Left hindlimb (tissue), 1 donor: ENCODE results near the gene LRRFIP2.
"Not testable (repeated sequence)": the region's sequence is repeated elsewhere in the genome, so short reads cannot be mapped to it uniquely, and the experiment has no call there.

Source experiments
- DNase-seq: peaks from one replicate; pipeline ENCODE4 v3.0.0-alpha.2; 2018

Gene LRRFIP2

DNA sequence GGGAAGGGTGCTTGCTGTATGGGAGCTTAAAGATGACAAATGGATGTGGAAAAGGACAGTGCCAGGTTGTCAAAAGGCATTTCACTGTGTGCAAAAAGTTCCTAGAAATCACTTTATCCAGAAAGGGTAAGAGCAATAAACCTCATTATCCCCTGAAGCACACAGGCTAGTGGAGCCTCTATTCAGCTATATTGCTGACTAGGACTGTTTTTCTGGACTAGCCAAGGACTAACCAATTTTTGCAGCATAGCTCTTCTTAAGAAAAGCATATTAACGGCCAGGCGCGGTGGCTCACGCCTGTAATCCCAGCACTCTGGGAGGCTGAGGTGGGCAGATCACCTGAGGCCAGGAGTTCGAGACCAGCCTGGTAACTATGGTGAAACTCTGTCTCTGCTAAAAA is 116.3 kb downstream of the LRRFIP2 start:
- DNase-seq = no peak

DNA sequence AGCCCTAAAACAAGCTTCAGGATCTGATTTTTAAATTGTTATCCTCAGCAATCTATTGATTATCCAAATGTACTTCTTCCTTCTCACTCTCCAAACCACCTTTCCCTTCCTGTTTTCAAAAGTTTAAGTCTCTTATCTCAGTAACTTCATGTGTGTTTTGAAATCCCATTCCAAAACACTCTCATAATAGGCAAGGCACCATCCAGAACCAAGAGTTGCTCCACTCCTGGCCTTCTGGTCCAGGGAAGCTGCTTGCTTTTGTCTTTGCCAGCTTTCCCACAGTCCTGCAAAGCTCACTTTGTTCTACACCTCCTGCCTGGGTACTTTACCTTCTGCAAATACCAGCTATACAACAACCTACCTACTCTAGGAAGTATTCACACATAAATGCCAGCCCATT is 117.6 kb downstream of the LRRFIP2 start:
- no peak for DNase-seq

DNA sequence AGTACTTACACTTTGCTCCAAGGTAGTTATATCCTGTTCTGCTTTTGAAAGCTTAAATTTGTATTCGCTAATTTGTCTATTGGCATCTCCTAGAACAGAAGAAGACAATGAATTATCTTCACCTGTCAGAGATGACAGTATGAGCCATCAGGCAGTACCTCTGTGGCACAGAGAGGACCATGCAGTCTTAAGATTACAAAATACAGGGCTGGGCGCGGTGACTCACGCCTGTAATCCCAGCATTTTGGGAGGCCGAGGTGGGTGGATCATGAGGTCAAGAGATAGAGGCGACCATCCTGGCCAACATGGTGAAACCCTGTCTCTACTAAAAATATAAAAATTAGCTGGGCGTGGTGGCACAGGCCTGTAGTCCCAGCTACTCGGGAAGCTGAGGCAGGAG is 119.3 kb downstream of the LRRFIP2 start:
- not testable (repeated sequence) for DNase-seq

DNA sequence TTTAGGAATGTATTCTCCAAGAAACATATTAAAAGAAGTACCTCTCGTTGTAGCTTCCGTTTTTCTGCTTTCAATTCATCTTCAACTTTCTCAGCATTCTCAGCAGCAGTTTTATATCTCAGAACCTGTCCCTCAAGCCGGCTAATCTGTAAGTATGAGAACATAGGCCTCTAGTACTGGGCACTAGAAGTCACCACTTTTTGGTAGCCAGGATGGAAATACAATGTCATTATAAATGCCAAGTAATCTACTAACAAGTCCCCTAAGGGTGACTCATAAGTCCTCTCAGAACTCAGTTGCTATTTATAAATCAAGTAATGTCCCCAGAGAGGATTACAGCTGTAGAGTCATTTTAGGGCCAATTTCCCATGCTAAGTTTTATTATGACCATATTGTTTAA is 120.0 kb downstream of the LRRFIP2 start:
- DNase-seq = no peak

DNA sequence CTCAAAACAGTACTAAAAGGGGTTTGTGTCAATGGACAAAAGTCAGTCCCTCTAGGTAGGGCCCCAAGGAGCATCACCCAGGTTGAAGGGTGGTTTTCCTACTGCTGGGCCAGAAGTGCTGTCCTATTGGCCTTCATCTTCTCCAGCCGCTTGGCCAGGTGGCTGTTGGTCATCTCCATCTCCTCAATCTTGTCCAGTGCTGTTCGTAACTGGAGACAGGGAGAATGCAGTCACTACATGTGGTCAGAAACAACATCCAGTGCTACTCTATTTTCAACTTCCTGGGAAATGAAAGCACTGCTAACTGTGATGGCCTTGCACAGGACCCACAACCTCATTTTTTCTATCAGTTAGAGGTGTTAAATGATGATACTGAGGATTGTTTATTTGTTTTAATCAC is 120.6 kb downstream of the LRRFIP2 start:
- DNase-seq = no peak

DNA sequence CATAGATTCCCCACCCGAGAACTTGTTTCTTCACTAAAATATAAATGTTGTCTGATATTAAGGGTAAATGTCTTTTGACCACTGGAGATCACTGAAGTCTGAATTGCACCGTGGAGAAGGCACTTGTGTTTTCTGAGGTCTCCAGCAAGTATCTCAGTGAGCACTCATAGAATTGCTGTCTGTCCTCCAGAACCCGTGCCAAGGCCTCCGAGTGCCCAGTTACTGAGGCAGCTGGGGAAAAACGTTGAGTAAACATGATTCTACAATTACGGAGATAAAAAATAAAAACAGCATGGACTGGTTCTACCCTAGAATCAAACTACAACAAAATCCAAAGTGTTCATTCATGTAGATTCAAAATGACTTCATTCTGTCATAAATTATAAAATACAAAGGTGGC is 121.0 kb downstream of the LRRFIP2 start:
- DNase-seq = no peak

DNA sequence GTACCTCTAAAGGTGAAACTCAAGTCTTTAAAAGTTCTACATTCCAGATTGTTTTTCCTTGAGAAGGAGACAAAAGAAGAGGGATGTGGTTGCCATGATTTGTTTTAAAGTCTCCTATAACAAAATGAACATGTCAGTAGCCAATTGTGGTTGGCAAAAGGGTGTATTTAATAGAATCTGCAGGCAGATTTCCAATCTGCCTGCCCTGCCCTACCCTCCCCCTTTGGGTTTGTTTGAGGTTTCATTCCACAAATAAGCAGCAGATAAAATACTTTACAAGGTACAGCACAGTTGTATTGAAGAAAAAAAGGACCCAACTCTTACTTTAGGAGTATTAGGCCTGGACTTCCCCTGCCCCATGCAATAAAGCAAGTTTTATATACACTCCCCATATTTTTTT is 121.5 kb downstream of the LRRFIP2 start:
- no peak for DNase-seq

DNA sequence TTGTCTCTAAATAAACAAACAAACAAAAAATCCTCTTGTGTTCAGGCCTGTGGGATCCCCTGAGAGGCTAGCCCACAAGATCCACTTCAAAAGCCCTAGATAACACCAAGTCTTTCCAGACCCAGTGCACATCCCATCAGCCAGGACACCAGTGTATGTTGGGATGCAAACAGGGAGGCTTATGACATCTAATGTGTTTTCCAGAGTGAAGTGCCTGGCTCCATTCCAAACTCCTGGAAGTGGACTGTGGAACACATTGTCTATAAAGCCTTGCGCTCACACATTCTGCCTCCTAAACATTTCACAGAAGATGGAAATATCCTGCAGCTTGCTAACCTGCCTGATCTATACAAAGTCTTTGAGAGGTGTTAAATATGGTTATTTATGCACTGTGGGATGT is 124.1 kb downstream of the LRRFIP2 start:
- peak; percentile 64 for DNase-seq

DNA sequence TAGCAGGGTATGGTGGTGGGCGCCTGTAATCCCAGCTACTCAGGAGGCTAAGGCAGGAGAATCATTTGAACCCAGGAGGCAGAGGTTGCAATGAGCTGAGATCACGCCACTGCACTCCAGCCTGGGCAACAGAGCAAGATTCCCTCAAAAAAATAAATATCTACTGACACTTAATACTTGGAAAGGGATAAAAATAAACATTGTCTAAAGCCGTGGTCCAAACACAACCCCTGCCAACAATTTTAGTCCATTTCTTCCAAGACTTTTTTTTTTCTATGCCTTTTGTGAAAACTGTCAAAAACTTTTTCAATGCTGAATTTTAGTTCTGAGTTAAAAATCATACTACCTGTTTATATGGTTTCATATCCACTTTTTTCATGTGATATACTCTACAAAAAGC is 131.7 kb downstream of the LRRFIP2 start:
- not testable (repeated sequence) for DNase-seq

DNA sequence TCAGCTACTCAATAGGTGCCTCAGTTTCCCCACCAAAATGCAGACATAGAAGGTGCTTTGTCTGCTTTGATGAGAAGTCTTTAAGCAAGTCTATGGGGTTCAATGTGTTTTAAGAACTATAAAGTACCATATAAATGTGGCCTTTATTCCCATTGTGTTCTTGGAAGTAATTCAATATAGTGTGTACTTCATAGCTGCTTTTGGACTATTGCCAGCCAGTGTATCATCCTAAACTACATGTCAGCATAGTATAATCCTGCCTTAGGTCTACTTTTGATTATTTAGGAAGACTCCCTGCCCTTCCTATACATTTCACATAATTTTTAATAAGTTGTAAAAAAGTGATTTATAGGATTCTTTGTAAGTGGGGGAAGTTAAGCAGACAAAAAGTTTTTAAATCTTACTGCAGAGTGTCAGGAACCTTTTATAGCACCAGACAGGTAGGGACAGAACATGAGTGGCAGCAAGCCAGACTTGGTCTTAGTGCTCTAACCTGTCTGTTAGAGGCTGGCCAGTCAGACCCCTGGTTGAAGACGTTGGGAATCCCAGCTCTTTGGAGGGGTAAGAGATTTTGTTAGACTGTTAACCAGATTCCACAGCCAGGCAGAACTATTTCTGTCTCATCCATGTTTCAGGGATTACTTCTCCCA is 132.7 kb downstream of the LRRFIP2 start:
- no peak for DNase-seq

DNA sequence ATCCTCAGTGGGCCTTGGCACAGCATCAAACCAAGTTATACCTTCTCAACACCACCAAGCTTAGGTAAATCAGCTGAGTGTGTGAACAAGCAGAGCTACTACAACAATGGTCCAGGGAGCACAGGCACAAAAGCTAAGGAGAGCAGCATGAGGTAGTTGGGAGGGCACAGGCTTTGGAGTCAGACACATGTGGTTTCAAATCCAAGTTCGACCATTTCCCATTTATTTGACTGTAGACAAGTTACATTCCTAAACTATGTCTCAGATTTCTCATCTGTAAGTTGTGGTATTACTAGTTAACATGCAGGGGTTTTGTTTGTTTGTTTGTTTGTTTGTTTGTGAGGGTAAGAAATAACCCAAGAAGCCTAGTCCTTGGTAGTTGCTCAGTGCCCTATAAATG is 134.2 kb downstream of the LRRFIP2 start:
- no peak for DNase-seq

DNA sequence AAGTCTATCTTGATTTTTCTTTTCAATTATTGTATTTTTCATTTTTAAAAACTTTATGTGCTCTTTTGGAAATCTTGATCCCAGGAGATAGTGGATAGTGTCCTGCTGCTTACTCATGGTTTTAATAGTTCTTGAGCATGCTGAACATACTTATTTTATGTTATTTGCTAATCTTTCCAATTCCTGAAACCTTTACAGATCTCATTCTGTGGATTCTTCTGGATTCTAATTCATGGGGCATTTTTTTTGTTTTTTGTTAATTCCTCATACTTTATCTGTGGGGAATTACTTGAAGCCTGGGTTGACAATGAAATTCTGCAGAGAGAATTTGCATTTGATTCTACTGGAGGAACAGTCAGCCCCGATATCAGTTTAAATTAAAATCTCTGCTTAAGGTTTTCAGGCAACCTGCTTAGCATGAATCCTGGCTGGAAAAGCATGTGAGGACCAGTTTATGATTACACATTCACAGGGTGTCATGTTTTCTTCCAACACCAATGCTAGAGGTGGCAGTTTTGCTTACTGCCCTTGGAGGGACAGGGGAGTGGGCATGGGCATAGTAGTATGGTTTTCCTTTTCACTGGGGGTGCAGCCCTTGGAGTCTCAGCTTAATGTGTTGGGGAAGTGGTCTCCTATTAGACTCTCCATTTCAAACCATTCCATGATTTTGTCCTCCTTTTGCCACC is 135.1 kb downstream of the LRRFIP2 start:
- no peak for DNase-seq

DNA sequence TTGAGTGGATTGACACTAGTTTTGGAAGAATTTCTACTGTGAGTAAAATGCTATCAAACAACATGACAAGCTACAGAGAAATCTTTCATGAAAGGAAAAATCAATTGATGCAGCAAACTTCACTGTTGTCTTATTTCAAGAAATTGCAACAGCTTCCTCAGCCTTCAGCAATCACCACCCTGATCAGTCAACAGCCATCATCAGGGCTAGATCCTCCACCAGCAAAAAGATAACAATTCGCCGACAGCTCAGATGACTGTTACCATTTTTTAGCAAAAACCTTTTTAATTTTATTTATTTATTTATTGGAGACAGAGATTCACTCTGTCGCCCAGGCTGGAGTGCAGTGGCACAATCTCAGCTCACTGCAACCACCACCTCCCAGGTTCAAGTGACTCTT is 137.0 kb downstream of the LRRFIP2 start:
- DNase-seq = no peak

DNA sequence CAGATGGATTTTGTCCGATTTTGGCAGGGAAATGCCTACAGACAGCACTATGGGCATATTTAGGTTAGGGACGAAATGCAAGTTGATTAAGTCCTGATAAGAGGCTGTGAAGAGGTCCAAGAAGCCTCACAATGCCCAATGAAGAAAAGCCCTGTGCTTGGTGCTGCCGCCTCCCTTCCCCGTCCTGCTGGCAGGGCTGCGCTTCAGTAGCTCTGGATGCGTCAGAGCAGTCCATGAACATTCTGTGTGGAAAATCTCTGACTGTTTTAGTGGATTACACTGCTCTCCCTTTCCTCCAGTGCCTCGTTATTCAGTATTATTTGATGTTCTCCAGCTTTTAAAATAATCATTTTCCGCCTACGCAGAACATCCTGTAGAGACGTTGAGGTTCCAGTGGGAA is 141.4 kb downstream of the LRRFIP2 start:
- no peak for DNase-seq

DNA sequence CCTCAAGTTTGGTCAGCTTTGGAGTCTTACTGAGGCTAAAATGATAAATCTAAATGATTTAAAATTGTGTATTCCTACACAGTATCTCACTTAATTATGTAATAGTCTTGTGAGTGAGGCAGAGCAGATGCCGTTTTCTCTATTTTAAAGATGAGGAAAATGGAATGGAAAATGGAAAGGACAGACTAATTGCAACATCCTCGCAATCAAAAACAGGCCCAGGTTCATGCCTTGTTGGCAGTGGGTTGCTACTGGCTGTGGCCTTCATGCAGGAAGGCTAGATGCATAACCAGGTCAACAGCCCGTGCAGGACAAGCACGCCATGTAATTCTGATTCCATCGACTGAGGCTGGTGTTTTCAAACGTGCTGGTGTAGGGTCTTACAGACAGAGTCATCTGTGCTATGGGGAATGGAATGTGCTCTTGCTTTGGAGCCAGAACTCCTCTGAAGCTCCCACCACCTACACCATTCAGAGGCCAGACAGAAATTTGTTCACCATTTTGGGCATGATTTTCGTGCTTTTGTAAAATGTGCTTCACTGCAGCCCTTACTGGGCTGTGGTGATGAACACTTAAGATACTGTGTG is 143.2 kb downstream of the LRRFIP2 start:
- no peak for DNase-seq

DNA sequence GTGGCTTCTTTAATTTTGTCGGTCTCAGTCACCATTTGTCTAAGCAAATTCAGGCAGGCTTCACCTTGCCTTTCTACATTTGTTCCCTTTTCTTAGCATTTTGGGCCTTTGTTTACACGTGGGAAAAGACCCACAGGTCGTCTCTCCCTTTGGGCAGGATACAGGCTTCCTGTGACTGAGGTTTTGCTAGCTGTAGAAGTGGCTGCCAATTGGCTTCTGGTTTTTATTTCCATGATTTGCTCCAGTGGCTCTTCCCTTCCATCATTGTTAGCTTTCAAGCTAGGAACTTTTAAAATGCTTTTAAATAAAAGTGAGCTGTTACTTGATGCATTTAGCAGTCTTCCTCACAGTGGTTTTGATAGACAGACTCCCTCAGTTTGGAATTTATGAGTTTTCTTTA is 143.8 kb downstream of the LRRFIP2 start:
- DNase-seq = no peak

DNA sequence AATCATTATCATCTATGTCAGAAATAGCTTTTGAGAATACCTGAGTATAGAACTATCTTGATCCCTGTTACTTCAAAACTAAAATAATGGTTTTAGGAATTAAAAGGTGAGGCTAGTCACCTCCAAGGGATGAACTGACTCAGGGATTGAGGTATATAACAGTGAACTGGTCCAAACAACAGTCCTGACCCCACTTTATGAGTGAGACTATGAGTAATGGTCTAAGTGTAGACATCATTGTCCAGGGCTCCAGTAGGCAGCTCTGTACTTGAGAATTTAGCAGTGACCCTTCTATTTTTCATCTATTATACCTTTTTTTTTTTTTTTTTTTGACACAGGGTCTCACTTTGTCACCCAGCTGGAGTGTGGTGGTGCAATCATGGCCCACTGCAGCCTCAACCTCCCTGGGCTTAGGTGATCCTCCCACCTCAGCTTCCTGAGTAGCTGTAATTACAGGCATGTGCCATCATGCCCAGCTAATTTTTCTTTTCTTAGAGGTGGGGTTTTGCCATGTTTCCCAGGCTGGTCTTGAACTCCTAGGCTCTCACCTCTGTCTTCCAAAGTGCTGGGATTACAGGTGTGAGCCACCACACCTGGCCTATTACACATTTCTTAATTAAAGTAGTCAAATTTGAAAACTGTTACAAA is 144.7 kb downstream of the LRRFIP2 start:
- no peak for DNase-seq

DNA sequence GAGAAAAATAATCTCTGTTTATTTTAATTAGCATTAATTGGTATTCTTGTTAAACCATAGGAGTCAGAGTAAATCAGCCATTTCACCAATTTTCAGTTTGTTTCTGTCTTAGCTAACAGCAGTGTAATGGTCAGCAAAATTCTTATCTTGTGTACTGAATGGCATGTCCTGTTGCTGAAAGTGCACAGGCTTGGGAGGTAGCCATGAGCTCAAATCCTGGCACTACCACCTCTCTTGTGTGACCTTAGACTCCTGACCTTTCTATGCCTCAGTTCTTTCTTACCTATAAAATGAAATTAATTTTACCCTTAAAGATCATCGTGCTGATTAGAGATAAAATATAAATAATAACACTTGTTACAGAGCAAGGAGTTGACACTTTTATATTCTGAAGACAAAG is 145.3 kb downstream of the LRRFIP2 start:
- no peak for DNase-seq

DNA sequence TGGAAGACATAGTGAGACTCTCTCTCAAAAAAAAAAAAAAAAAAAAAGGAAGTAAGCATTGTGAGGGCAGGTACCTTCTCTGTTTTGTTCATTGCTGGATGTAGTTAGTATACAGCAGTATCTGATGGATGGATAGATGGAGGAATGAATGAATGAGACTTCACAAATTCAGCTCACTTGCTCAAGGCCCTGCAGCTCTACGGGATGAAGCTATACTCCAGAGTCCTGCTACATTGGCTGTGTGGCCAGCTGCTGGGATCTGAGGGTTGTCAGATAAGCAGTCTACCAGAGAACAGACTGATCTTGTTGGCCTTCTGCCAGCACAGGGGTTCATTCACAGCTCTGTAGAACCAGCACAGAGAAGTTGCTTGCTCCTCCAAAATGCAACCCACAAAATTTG is 146.1 kb downstream of the LRRFIP2 start:
- DNase-seq = no peak

DNA sequence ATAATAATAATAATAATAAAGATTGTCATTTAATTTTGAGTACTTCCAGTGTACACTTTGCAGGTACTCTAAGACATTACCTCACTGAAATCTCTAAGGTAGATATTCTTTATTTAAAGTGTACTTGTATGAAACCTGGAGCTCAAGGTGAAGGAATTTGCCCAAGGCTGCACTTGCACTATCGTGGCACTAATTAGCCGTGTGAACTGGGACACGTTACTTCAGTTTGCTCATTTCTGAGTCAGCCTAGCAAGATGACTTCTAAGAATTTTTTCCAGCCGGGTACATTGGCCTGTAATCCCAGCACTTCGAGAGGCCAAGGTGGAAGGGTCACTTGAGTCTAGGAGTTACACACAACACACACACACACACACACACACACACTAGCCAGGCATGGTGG is 147.5 kb downstream of the LRRFIP2 start:
- no peak for DNase-seq

DNA sequence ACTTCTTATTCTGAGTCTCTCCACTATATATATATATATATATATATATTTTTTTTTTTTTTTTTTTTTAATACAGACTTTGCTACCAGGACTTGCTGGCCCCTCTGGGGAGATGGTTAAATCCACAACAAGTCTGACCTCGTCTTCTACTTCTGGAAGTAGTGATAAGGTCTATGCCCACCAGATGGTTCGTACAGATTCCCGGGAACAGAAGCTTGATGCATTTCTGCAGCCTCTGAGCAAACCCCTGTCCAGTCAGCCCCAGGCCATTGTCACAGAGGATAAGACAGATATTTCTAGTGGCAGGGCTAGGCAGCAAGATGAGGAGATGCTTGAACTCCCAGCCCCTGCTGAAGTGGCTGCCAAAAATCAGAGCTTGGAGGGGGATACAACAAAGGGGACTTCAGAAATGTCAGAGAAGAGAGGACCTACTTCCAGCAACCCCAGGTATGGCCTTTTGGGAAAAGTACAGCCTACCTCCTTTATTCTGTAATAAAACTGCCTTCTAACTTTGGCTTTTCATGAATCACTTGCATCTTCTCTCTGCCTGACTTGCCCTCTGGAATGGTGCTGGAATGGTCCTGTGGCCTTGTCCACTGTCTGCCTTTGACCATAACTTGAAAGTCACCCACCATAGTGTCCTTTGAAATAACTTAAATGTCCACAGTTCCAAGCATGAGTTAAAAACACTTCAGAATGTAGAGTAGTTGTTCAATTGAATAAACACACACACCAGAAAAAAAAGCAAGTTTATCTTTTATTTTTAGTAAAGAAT is 148.6 kb downstream of the LRRFIP2 start:
- DNase-seq = no peak

DNA sequence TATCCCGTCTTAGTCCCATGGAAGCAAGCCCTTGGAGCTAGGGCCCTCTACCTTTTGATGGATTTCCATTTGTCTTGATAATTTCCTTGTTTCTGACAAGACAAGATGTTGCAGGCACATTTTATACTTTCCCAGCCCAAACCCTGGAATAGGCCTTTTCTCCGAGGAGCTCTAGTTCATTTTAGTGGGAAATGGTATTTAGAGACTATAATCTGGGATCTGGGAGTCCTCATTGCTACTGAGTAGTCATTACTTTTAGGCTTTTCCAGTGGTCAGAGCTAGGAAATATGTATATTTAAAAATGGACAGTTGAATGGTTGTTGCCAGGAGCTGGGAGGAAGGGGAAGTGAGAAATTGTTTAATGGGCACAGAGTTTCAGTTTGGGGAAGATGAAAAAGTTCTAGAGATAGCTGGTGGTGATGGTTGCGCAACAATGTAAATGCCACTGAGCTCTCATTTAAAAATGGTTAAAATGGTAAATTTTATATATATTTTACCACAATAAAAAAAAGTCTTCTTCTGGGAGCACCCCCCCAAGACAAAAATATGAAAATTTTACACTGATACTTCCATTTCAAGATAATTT is 149.5 kb downstream of the LRRFIP2 start:
- DNase-seq = no peak

DNA sequence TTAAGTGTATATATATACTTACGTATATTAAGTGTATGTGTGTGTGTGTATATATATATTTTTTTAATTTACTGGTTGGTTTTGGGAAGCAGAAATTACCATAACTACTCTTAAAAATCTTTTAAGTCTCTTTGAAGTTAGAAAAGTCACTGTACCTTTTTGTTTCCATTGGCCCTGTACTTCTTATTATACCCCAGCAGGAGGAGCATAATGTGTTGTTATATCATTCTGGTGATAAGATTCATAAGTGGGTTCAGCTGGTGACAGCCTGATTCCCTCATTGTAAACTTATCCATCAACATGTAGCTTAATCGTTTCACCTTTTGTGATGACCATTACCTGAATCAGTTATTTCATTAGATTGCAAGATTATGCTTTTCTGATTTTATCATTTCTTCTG is 150.3 kb downstream of the LRRFIP2 start:
- no peak for DNase-seq
